HepG2 (cell line): ENCODE results near the gene RETREG2. TPM values are rescaled to one million over a fixed set of nuclear protein-coding genes. Genes with fewer than 3 reads are reported as not detected.

ENCODE experiments used
- CENPT ChIP-seq: sonication (generic); formaldehyde crosslinking; IDR thresholded peaks from 2 replicates; pipeline ENCODE4 v1.8.0; 2022; ENCODE audit warnings: low read depth, mild to moderate bottlenecking, moderate library complexity, missing genetic modification reagents
- HNRNPLL ChIP-seq: fragments of 200-400 bp; formaldehyde crosslinking; IDR thresholded peaks from 2 replicates; pipeline ENCODE4 v1.6.1; 2017; ENCODE audit warnings: mild to moderate bottlenecking, low read depth, low read length; ENCODE audit not compliant: poor library complexity, severe bottlenecking
- JARID2 ChIP-seq: sonication (generic); formaldehyde crosslinking; IDR thresholded peaks from 2 replicates; pipeline ENCODE4 v1.8.1; 2023; ENCODE audit warnings: missing genetic modification reagents, inconsistent platforms; ENCODE audit not compliant: insufficient replicate concordance
- NFIB ChIP-seq: sonication (generic); formaldehyde crosslinking; IDR thresholded peaks from 2 replicates; pipeline ENCODE4 v1.9.0; 2021; ENCODE audit warnings: missing genetic modification reagents, mild to moderate bottlenecking, borderline replicate concordance
- NRL ChIP-seq: sonication (generic); formaldehyde crosslinking; IDR thresholded peaks from 2 replicates; pipeline ENCODE4 v1.5.0; 2020; ENCODE audit warnings: missing genetic modification reagents, mild to moderate bottlenecking, moderate library complexity, borderline replicate concordance
- RARA ChIP-seq: IDR thresholded peaks from 2 replicates; pipeline ENCODE4 v1.6.1; 2016; ENCODE audit warnings: missing genetic modification reagents, missing compliant biosample characterization
- REPIN1 ChIP-seq: sonication (generic); formaldehyde crosslinking; IDR thresholded peaks from 2 replicates; pipeline ENCODE4 v1.8.0; 2022; ENCODE audit warnings: missing genetic modification reagents, low read depth, mild to moderate bottlenecking, borderline replicate concordance
- REXO4 ChIP-seq: sonication (generic); formaldehyde crosslinking; IDR thresholded peaks from 2 replicates; pipeline ENCODE4 v1.8.0; 2022; ENCODE audit warnings: missing genetic modification reagents, mild to moderate bottlenecking, borderline replicate concordance
- TCF7L2 ChIP-seq: IDR thresholded peaks from 2 replicates; pipeline ENCODE4 v1.6.1; 2011; ENCODE audit warnings: mild to moderate bottlenecking, low read depth, low read length, moderate library complexity
- ZBTB3 ChIP-seq: sonication (generic); formaldehyde crosslinking; IDR thresholded peaks from 2 replicates; pipeline ENCODE4 v1.4.0; 2020; ENCODE audit warnings: low read depth, mild to moderate bottlenecking, moderate library complexity, missing genetic modification reagents, borderline replicate concordance
- ZNF451 ChIP-seq: sonication (generic); formaldehyde crosslinking; IDR thresholded peaks from 2 replicates; pipeline ENCODE4 v1.5.0; 2020; ENCODE audit warnings: mild to moderate bottlenecking, missing genetic modification reagents
- ZNF496 ChIP-seq: sonication (generic); formaldehyde crosslinking; IDR thresholded peaks from 2 replicates; pipeline ENCODE4 v1.8.1; 2023; ENCODE audit warnings: mild to moderate bottlenecking, moderate library complexity, missing genetic modification reagents; ENCODE audit not compliant: insufficient replicate concordance
- ZNF614 ChIP-seq: IDR thresholded peaks from 2 replicates; pipeline ENCODE4 v1.6.1; 2018; ENCODE audit warnings: missing biosample characterization, missing genetic modification reagents, inconsistent platforms, borderline replicate concordance
- ZNF768 ChIP-seq: sonication (generic); formaldehyde crosslinking; IDR thresholded peaks from 2 replicates; pipeline ENCODE4 v1.4.0; 2020; ENCODE audit warnings: missing genetic modification reagents
- ZNF878 ChIP-seq: sonication (generic); formaldehyde crosslinking; IDR thresholded peaks from 2 replicates; pipeline ENCODE4 v1.8.1; 2023; ENCODE audit warnings: mild to moderate bottlenecking, missing genetic modification reagents, moderate library complexity
- polyA plus RNA-seq, 8 experiments: library from polyadenylated mRNA; depleted of rRNA in 3 of 8; stranded (reverse) in 7 of 8; unstranded in 1 of 8; fragments of >200 nt; fragmentation: Illumina TruSeq in 4 of 8; extraction: Trizol in 4 of 8; gene quantifications; 2 replicates each; pipeline versions ENCODE4 v1.2.1 to v1.2.3, GENCODE V29; 2011 to 2016; ENCODE audit warnings: low read depth in 4 of 8, missing spikeins in 1 of 8, mixed read lengths in 1 of 8; ENCODE audit not compliant: insufficient read depth in 1 of 8
- total RNA-seq, 5 experiments: library from RNA; depleted of rRNA; stranded (reverse); fragments of >200 nt; fragmentation: Illumina TruSeq; extraction: Trizol; gene quantifications; 2 replicates each; pipeline ENCODE4 v1.2.3, GENCODE V29; 2016; ENCODE audit warnings: low read depth in 1 of 5
- TF ChIP-seq, protein P1 (sequence below): sonication (generic); formaldehyde crosslinking; IDR thresholded peaks from 2 replicates; pipeline ENCODE4 v1.5.0; 2020; ENCODE audit warnings: mild to moderate bottlenecking, missing genetic modification reagents
- TF ChIP-seq, protein P2 (sequence below): fragments of 450-650 bp; IDR thresholded peaks from 2 replicates; pipeline ENCODE4 v1.6.1; 2016
- TF ChIP-seq, protein P3 (sequence below): sonication (generic); formaldehyde crosslinking; IDR thresholded peaks from 2 replicates; pipeline ENCODE4 v1.8.1; 2023; ENCODE audit warnings: mild to moderate bottlenecking, inconsistent platforms, moderate library complexity, missing genetic modification reagents, borderline replicate concordance
- TF ChIP-seq, protein P4 (sequence below): sonication (generic); formaldehyde crosslinking; IDR thresholded peaks from 2 replicates; pipeline ENCODE4 v1.4.0; 2020; ENCODE audit warnings: missing genetic modification reagents
- TF ChIP-seq, protein P5 (sequence below): sonication (generic); formaldehyde crosslinking; IDR thresholded peaks from 2 replicates; pipeline ENCODE4 v1.4.0; 2020; ENCODE audit warnings: mild to moderate bottlenecking, missing genetic modification reagents

Gene RETREG2
- total and polyA plus RNA-seq, 2 of the 13 experiments (the other 11 are each of a cell fraction or from before 2014, with no cell fraction given) = 86.0 to 134 TPM

DNA sequence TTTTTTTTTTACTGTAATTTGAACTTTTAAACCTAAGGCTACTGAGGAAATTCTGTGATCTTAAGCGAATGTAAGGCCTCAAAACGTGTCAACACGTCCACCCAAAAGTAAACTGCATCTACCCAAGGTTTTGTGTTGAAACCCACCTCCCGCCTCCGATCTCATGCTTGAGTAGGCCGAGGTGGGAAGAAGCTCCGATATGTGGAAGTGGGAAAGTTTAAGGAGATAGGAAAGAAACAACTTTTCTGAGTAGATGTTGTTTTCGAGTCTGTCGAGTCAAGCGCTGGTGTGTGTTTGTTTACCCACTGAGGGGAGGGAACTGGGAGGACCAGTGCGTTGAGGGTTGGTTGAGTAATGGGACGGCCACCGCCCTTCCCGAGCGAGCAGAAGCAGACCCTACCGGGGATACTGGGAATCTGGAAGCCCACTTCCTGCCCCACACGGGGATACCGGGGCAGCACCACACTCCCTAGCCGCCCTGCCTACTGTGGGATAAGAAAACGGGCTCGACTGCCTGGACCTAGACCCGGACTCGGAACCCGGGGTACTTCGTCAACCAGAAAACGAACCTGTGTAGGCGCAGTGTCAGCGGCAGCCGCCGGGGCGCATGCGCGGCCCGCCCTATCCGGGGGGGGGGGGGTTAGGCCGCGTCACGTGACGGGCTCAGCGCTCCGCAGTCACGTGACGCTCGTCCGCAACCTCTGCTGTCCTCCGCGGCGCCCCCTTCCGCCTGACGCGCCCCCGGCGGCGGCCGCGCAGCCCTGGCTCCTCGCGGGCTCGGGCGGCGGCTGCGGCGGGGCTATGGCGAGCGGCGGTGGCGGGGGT, at the start of gene RETREG2 (continued):
- TF ChIP-seq, protein P1, sequence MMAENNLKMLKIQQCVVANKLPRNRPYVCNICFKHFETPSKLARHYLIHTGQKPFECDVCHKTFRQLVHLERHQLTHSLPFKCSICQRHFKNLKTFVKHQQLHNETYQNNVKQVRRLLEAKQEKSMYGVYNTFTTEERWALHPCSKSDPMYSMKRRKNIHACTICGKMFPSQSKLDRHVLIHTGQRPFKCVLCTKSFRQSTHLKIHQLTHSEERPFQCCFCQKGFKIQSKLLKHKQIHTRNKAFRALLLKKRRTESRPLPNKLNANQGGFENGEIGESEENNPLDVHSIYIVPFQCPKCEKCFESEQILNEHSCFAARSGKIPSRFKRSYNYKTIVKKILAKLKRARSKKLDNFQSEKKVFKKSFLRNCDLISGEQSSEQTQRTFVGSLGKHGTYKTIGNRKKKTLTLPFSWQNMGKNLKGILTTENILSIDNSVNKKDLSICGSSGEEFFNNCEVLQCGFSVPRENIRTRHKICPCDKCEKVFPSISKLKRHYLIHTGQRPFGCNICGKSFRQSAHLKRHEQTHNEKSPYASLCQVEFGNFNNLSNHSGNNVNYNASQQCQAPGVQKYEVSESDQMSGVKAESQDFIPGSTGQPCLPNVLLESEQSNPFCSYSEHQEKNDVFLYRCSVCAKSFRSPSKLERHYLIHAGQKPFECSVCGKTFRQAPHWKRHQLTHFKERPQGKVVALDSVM (CRISPR knock-in tag) = peak; percentile 56; the same call in 1 of the 2 replicates
- TF ChIP-seq REXO4 (CRISPR knock-in tag) (0 out of 2 replicates have a peak, but pooled peaks have one; percentile 47), TCF7L2 (no peak), REPIN1 (CRISPR knock-in tag) (0 out of 2 replicates have a peak, but pooled peaks have one; percentile 37), ZNF451 (CRISPR knock-in tag) (peak; percentile 88; the same call in 1 of the 2 replicates), JARID2 (CRISPR knock-in tag) (no peak), NRL (CRISPR knock-in tag) (peak; percentile 83; the same call in 1 of the 2 replicates), ZBTB3 (CRISPR knock-in tag) (peak; percentile 92; the same call in 1 of the 2 replicates), CENPT (CRISPR knock-in tag) (peak; percentile 17; the same call in 1 of the 2 replicates), ZNF768 (CRISPR knock-in tag) (peak; percentile 15; the same call in 1 of the 2 replicates), NFIB (no peak), RARA (CRISPR knock-in tag) (0 out of 2 replicates have a peak, but pooled peaks have one; percentile 24), ZNF878 (peak; percentile 89), HNRNPLL (peak; percentile 79), ZNF614 (CRISPR knock-in tag) (no peak), ZNF496 (no peak)
- TF ChIP-seq, protein P2, sequence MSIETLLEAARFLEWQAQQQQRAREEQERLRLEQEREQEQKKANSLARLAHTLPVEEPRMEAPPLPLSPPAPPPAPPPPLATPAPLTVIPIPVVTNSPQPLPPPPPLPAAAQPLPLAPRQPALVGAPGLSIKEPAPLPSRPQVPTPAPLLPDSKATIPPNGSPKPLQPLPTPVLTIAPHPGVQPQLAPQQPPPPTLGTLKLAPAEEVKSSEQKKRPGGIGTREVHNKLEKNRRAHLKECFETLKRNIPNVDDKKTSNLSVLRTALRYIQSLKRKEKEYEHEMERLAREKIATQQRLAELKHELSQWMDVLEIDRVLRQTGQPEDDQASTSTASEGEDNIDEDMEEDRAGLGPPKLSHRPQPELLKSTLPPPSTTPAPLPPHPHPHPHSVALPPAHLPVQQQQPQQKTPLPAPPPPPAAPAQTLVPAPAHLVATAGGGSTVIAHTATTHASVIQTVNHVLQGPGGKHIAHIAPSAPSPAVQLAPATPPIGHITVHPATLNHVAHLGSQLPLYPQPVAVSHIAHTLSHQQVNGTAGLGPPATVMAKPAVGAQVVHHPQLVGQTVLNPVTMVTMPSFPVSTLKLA = peak; percentile 57
- TF ChIP-seq, protein P3, sequence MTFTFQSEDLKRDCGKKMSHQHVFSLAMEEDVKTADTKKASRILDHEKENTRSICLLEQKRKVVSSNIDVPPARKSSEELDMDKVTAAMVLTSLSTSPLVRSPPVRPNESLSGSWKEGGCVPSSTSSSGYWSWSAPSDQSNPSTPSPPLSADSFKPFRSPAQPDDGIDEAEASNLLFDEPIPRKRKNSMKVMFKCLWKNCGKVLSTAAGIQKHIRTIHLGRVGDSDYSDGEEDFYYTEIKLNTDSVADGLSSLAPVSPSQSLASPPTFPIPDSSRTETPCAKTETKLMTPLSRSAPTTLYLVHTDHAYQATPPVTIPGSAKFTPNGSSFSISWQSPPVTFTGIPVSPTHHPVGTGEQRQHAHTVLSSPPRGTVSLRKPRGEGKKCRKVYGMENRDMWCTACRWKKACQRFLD (CRISPR knock-in tag) = peak; percentile 81; the same call in 1 of the 2 replicates
- TF ChIP-seq, protein P4, sequence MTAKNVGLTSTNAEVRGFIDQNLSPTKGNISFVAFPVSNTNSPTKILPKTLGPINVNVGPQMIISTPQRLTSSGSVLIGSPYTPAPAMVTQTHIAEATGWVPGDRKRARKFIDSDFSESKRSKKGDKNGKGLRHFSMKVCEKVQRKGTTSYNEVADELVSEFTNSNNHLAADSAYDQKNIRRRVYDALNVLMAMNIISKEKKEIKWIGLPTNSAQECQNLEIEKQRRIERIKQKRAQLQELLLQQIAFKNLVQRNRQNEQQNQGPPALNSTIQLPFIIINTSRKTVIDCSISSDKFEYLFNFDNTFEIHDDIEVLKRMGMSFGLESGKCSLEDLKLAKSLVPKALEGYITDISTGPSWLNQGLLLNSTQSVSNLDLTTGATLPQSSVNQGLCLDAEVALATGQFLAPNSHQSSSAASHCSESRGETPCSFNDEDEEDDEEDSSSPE (CRISPR knock-in tag) = no peak; the same call in 1 of the 2 replicates
- TF ChIP-seq, protein P5, sequence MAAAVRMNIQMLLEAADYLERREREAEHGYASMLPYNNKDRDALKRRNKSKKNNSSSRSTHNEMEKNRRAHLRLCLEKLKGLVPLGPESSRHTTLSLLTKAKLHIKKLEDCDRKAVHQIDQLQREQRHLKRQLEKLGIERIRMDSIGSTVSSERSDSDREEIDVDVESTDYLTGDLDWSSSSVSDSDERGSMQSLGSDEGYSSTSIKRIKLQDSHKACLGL (CRISPR knock-in tag) = peak; percentile 30; the same call in 1 of the 2 replicates
